Stimulated activated CD4-positive, alpha-beta T cell treated with anti-CD3 and anti-CD28 coated beads, TNF-alpha, amount 100 ng/mL, for 48 hours (primary cell): ENCODE results near the gene KRT13.

ENCODE experiments used
- DNase-seq, 3 donors: peaks; one replicate each; pipeline ENCODE4 v3.0.0-alpha.2; 2020; ENCODE audit warnings: low read depth in 3 of 3

KRT13 gene

DNA sequence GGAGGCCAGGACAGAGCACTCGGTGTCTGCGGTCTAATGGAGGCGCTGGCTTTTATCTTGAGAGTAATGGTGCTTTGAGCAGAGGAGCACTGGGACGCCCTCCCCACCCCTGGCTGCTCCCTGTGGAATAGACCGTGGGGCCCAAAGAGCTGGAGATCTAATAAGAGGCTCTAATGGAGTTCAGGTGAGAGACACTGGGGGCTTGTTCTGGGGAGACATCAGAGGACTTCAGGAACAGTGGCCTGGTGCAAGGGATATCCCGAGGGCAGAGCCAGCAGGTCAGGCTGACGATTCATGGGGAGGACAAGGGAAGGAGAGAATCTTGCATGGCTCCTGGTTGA lies 32.2 kb upstream of the KRT13 start:
- DNase-seq: no peak

DNA sequence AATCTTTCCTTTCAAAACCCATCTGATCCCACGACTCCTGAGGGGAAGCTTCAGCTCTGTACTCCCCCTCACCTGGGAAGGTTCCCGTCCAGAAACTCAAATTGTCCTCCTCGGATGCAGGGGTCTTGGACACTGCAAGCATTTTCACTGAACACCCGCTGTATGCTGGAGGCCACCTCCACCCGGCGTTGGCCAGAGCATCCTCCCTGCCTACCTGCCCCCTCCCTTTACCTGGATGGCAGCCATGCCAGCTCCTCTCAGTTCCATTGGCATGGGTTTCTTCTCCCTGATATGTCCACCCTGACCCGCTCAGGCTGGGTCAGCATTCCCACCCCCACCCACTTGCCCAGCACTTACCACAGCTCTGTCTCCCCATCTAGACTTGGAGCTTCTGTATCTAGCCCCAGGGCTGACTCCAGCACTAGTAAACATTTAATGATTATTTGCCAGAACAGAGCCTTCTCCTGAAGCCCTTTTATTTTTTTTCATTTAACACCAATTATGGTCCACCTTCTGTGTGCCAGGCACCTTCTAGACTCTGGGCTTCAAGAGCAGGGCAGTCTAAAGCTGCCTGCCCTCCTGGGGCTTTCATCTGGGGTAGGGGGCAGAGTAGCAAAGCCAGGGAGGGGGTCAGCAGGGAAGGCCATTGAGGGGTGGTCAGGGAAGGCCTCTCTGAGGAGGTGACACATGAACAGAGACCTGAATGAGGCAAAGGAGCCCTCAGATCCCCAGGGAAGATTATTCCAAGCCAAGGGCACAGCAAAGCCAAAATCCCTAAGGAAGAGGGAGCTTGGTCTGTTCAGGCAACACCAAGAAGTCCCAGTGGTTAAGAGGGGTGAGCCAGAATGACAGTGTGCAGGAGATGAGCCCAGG lies 31.6 kb upstream of the KRT13 start:
- DNase-seq: no peak

DNA sequence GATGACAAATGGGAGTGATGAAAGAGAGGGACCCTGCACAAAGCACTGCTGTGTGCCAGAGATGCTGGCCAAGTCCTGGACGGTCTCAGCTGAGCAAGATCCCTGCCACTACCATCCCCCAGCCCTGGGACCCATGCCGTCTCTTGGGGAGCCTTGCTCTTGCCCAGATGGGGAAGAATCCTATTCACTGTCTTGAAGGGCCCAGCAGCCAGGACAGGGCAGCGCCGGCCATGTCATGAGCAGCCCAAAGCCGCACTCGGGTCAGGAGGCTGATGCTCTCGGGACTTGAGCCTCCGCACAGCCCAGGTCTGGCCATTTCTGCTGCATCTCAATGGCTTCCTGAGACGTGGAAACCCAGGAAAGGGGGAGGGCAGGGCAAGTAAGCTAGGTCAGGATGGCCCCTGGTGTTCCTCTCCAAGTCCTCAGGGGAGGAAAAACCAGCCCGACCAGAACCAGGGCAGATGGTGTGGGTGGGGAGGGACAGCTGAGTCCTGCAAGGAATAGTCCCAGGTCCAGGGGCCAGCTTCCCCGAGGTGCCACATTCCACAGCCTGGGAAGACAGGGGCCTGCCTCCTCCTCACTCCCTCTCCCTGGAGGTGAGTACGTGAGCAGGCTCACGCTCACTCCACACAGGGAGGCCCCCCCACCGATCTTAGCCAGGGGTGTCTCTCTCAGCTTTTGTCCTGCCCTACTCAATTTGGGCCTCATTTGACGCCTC lies 30.5 kb upstream of the KRT13 start:
- no peak for DNase-seq

DNA sequence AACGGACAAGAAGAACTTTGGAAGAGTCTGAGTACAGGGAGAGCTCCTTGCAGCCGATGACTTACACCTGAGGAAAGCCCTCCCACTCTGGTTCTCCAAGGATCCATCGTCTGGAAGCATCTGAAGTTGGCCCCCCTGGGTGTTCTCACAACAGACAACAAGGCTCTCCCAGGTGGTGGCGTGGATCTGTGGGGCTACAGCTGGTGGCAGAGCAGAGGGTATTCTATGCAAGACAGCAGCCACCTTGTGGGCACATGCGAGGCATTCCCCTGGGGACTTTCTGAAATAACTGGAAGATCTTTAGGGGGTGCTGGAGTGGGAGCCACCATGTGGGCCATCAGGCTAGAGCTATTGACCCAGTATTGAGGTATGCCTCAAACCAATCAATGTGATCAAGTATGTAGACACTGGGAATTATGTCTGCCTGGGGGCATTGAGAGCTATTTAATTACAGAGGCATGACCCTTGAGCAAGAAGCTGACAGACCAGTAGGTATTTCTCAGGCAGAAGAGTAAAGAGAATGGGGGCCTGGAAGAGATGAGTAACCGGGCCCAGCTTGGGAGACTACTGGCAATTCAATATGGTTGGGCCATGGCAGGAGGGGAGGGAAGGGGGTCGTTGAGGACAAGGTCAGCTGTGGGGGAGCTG lies 29.6 kb upstream of the KRT13 start:
- no peak for DNase-seq

DNA sequence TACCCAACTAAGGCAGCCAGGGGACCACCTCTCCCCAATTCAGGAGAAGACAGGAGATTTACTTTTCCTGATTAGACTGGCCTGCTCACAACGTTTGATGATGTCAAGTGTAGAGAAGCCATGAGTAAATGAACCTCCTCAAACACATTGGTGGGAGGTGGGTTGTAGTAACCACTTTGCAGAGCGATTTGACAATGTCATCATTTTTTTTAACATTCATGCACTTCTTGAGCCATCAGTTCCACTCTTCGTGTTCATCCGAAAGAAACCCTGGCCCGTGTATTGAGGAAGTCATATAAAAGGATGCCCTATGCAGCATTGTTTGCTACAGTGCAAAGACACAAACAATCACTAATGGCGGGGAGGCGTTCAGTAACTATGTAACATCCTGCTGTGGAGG lies 28.2 kb upstream of the KRT13 start:
- no peak for DNase-seq

DNA sequence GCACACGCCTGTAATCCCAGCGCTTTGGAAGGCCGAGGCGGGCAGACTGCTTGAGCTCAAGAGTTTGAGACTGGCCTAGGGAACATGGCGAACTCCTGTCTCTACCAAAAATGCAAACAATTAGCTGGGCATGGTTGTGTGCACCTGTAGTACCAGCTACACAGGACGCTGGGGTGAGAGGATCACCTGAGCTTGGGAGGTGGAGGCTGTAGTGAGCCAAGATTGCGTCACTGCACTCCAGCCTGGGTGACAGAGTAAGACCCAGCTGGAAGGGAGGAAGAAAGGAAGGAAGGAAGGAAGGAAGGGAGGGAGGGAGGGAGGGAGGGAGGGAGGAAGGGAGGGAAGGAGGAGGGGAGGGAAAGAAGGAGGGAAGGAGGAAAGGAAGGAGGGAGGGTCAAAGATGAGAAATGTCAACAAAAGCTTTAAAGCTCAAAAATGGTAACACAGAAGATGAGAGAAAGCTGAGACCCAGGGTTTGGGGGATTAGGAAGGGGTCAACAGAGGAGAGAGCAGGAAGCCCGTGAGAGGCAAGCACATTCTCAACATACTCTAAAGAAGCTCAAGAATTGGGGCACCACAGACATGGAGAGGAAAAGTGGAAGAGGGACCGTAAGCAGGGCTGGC lies 27.6 kb upstream of the KRT13 start:
- no peak for DNase-seq

DNA sequence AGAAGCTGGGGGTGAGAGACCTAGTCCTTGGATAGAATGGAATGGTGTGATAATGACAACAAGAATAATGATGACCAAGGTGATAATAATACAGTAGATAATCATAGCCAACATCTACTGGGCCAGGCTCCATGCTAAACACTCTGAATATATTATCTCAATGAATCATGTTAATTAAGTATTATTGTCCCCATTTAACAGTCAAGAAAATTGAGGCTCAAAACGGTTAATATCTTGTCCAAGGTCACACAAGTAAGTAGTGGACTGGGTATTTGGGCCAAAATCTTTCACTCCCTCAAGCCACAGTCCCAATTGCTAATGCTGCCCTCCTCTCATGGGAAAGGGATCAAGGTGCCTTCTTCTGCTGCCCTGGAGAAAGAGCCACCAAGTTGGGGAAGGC lies 26.6 kb upstream of the KRT13 start:
- no peak for DNase-seq

DNA sequence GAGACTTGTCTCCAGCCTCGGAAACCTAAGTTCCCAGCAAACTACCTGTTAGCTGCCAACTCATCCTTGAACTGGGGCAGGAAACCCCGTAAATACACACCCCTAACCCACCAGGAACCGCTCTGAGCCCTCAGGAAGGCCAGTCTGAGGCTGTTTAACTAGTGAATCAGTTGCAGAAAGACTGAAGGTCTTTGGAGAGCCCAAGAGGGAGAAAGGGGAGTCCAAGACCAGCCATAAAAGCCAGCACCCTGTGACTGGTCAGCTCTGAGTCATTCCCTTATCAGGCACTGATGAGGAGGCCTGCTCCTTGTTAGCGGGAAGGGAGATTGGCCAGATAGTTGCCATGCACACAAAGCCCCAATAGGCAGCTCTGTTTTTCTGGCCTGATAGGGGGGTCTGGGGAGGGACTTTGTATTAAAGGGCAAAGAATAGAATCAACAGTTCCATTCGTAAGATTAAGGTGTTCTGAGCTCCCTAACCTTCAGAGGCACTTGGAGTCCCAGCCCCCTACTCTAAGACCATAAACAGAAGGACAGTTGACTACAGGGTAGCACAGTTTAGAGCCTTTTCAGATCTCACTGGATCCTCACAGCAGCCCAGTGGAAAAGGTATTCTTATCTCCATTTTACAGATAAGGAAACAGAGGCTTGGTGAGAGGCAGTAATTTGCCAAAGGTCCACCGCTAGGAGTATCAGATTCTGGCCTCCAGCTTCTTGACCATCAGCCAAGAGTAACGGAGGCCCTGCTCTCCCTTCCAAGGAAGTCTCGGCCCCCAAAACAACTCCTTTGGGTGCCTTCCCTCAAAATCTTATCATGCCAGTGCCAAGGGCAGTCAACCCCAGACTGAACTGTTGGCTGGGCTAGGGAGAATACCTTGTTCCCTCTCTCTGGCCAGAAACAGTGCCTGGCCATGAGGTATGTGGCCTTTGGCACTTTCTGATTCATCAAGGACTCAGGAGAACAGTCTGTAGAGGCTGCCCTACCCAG lies 24.9 kb upstream of the KRT13 start:
- no peak for DNase-seq

DNA sequence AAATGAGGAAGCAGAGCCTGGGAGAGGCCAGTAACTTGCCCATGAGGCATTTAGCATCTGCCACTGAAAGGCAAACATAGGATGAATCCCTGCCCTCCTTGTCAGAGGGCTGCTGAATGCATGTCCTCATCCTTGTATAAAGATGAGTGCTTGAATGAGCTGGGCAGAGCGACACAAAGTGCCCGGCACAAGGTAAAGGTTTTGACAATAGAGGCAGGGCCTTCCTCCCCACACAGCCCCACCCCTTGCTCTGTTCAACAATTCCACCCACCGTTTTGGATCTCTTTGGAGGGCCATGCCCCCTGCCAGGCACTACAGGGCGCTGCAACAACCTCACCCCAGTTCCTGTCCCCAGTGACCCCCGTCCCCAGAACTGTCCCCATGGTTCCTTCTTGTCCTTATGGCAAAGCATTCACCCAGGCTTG lies 24.1 kb upstream of the KRT13 start:
- DNase-seq: no peak

DNA sequence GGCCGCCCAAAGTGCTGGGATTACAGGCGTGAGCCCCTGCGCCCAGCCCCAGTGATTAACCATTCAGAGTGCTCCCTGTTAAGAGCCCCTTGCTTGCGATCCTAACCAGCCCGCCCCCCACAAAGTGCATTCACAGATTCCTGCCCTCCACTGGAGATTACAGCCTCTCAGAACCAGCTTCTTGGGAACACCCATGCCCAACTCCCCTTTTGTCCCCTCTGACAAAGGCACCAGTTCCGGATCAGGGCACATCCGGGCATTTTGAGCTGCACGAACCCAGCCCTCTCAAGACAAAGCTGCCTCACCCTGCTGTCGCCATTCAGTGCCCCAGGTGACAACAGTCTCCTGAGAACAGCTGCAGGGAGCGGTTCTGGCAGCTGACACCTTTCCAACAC lies 23.5 kb upstream of the KRT13 start:
- DNase-seq: no peak

DNA sequence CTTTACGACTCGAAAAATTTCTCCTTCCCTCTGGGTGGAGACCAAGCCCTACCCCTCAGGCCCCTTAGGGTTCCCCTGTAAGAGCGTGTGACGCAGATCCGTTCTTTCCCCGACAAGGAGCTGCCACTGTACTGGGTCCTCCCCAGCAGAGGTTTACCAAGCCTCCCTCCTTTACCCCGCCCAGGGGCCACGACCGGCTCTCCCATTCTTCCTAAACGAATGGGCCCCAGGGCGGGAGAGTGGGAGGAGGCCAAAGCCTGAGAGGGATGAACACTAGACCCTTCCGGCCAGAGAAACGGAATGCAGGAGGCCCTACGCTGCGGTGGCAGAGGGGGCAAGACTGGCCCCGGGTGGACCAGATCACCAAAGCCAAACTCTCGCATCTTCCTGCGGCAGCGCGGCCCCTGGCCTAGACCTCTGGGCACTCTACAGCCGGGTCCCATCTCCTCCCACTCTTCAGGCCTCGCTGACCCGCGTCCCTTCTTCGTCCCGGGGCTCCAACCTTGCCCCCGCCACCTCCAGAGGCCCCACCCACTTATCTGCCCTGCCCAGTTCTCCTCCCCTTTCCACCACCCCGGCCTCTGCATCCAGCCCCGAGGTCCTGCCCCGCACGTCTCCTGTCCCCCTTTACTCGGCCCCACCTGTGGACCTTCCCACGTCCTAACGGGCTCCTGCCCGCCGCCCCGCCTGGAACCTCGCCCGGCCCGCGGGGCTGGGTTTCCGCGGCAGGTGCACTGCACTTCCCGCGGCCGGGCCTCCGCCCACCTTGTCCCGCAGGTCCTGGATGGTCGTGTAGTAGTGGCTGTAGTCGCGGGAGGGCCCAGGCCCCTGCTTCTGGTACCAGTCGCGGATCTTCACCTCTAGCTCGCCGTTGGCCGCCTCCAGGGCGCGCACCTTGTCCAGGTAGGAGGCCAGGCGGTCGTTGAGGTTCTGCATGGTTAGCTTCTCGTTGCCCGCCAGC lies 21.9 kb upstream of the KRT13 start:
- DNase-seq: no peak

DNA sequence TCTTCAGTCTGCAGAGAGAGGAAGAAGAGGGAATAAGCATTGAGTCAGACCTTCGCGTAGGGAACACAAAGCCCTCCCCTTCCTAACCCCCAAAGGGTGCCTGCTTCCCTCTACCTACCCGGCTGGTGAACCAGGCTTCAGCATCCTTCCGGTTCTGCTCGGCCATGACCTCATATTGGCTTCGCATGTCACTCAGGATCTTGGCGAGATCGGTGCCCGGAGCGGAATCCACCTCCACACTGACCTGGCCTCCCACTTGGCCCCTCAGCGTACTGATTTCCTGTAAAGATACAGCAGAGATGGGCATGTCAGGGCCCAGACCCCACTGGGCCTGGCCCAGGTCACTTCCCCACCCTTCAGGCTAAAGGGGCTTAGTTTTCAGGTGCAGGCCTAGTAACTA lies 18.8 kb upstream of the KRT13 start:
- DNase-seq: no peak

DNA sequence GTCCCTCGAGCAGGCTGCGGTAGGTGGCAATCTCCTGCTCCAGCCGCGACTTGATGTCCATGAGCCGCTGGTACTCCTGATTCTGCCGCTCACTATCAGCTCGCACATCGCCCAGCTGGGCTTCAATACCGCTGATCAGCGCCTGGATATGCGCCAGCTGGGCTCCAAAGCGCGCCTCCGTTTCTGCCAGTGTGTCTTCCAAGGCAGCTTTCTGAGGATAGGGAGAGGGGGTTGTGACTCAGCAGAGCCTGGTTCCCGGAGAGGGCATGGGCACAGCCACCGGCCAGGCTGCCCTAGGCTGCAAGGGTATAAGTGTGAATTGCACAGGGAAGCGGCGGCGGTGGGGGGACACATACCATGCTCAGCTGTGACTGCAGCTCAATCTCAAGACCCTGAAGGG lies 18.4 kb upstream of the KRT13 start:
- no peak for DNase-seq

DNA sequence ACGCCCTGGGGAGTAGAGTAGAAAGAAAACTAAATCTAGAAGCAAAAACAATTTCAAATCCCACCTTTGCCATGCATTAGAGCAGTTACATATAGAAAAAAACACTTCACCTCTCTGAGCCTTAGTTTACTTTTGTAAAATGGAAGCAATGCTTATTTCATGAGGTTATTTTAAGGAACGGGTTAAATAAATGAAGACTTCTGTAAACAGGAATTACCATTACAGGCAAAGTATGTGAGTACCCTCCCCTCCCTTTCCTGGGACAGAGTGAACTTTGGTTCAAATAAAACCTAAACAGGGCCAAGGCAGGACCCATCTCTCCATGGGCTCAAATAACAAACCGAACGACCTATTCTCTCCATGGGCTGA lies 17.8 kb upstream of the KRT13 start:
- DNase-seq: no peak

DNA sequence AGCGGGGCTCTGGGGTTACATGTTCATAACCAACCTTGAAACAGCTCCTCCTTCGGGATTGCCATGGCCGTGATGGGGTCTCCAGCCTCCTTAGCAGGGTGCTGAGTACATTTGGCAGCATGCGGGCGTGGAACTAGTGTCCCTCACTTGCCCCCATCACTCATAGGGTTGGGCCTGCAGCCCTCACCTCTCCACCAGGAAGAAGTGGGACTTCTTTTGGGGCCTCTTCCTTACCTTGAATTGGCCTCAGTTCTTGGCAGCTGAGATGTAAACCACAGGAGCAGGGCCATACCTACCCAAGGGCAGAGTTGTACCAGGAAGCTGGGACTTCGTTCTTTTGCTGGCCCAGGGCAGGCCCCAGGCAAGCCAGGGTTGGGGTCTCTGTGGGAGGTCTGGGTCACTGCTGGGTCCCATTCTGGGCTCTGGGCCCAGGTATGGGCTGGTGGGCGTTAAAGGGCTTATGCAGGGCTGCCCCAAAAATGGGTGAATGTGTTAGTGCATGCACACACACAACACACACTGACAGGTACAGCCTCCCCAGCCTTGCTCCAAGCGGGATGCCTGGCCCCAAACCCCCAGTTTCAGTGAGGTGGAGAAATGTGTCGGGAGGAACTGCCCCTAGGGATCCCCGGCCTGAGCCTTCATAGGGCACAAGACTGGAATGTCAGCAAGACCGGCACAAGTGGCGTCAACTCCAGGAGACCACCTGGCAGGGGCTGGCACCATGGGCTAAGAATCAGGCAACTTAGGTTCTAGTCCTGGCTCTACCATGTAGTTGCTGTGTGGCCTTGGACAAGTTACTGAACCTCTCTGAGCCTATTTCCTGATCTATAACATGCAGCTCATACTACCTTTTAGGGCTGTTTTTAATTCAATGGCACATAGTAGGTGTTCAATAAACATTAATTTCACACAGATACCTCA lies 17.2 kb upstream of the KRT13 start:
- no peak for DNase-seq

DNA sequence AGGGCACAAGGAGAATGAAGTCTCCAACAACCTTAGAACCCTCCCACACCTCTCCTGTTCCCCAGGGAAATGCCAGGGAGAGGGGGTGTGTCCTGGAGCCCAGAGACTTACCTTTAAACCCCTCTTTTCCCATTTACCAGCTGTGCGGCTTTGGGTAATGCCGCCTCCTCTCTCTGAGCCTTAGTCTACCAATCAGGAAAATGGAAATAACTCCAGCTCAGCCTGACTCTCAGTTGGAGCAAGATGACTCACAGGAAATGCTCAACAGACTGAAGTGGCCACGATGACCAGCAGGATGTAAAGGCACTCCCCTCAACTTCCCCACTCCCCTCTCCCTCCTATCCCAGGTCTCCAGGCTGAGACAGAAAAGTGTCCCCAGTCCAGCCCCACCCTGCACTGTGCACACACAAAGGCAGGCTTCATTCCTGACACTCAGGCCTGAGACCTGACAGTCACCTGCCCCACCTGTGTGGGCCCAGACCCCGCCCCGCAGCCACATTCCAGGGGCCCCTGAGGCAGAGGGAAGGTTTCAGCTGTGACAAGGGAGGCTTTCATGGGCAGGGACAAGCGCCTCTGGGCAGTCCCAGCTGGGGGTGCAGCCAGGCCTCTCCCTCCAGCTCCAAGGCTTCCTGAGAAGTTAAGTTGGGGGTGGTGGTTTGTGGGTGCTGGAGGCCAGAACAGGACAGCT lies 16.3 kb upstream of the KRT13 start:
- DNase-seq: no peak

DNA sequence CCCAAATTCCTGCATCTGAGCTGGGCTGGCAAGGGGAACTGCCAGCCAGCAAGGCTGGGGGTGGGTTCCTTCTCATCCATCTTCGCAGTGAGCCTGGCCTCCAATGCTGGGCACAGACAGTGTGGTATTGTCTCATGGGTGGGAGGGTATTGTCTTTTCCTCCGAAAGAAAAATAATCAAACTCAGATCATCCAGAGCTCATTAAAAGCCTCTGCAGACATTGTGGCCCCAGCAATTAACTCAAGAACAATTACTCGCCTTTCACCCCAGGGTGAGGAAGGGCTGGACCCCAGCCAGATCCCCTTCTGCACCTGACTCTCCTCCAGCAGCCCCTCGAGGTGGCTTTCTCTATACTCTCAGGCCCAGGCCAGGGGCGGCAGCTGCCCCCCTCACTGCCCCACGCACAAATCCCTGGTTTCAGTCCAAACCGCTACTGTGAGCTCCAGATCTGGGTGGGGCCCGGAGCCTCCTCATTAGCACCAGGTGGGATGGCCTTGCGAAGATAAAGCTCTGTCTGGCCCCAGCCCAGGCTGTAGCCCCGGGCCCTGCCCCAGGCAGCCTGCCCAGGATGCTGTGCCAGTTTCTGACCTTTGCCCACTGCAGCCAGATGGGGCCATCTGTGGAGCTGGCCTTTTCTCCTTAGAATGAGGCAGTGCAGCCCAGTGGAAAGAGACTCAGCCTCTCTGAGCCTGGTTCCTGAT lies 15.6 kb upstream of the KRT13 start:
- no peak for DNase-seq
